Astrocyte of the cerebellum (primary cell): ENCODE results near the gene PUS10.

Experiments used
- DNase-seq: peaks from one replicate; pipeline ENCODE4 v3.0.0-alpha.2; 2011; ENCODE audit warnings: low read depth
- H3K4me3 ChIP-seq: 2 replicates; pipeline ENCODE4 v1.5.1; 2011; ENCODE audit warnings: mild to moderate bottlenecking, low read depth, low read length, moderate library complexity
- CTCF ChIP-seq: IDR thresholded peaks from 2 replicates; pipeline ENCODE4 v1.5.1; 2012; ENCODE audit warnings: low read length, low read depth, moderate library complexity, mild to moderate bottlenecking; ENCODE audit errors: missing control alignments
- in situ Hi-C: cut with HindIII; loops from 2 replicates; pipeline ENCODE4 v1.10.0; 2017; ENCODE audit warnings: low sequenced_read_pairs

Gene PUS10

GRCh38 chr2:60899230-60899891 is 118.7 kb downstream of the PUS10 start:
- H3K4me3 ChIP-seq = no peak overlapping the region
- no peak for DNase-seq
- no peak for TF ChIP-seq CTCF
- in situ Hi-C loops = no loop called here

- no peak overlapping the region for H3K4me3 ChIP-seq
- DNase-seq = no peak
- TF ChIP-seq CTCF = no peak
- in situ Hi-C loops = no loop called here
These were observed 119.5 kb downstream of the PUS10 start for GRCh38 chr2:60898567-60898966.
